ENCODE data around the gene CA10. TPM values are rescaled to one million over a fixed set of nuclear protein-coding genes. Genes with fewer than 3 reads are reported as not detected.

The CA10 gene
- total RNA-seq, 1 donor from 2014 or later: not detected

GRCh38 chr17:51743477-51743876 is 415.0 kb downstream of the CA10 start:
- no peaks in the 10 kb centered on the region for H3K36me3 Mint-ChIP-seq (ENCODE audit: low read depth)
- no peaks in the 10 kb centered on the region for H3K9me3 Mint-ChIP-seq (ENCODE audit: low read depth)
- no peak overlapping the region for H3K27ac Mint-ChIP-seq (ENCODE audit: unreplicated experiment)
- no peak overlapping the region for H3K4me3 Mint-ChIP-seq (ENCODE audit: unreplicated experiment)
- H3K27me3 Mint-ChIP-seq (ENCODE audit: low read depth): no peaks in the 10 kb centered on the region
- peaks cover 11% of the 10 kb centered on the region for H3K4me1 Mint-ChIP-seq (ENCODE audit: low read depth)
- DNase-seq (ENCODE audit: low spot score): no peak
- no peak for TF ChIP-seq CTCF (IDR thresholded peaks at IDR 0.05)

- H3K9me3 Mint-ChIP-seq (ENCODE audit: low read depth): no peaks in the 10 kb centered on the region
- TF ChIP-seq CTCF (IDR thresholded peaks at IDR 0.05): no peak
- peaks cover 2% of the 10 kb centered on the region for H3K27me3 Mint-ChIP-seq (ENCODE audit: low read depth)
- no peaks in the 10 kb centered on the region for H3K36me3 Mint-ChIP-seq (ENCODE audit: low read depth)
- DNase-seq (ENCODE audit: low spot score): no peak
- H3K4me1 Mint-ChIP-seq (ENCODE audit: low read depth): peaks cover 11% of the 10 kb centered on the region
- H3K27ac Mint-ChIP-seq (ENCODE audit: unreplicated experiment): no peak overlapping the region
- no peak overlapping the region for H3K4me3 Mint-ChIP-seq (ENCODE audit: unreplicated experiment)
Measured at GRCh38 chr17:51742571-51742970, 415.9 kb downstream of the CA10 start.

GRCh38 chr17:51741458-51741857 is 417.1 kb downstream of the CA10 start:
- Mint-ChIP-seq H3K4me1 (ENCODE audit: low read depth) (peaks cover 11% of the 10 kb centered on the region), H3K36me3 (ENCODE audit: low read depth) (no peaks in the 10 kb centered on the region), H3K27ac (ENCODE audit: unreplicated experiment) (no peak overlapping the region), H3K4me3 (ENCODE audit: unreplicated experiment) (no peak overlapping the region), H3K9me3 (ENCODE audit: low read depth) (no peaks in the 10 kb centered on the region), H3K27me3 (ENCODE audit: low read depth) (peaks cover 4% of the 10 kb centered on the region)
- no peak for TF ChIP-seq CTCF (IDR thresholded peaks at IDR 0.05)
- no peak for DNase-seq (ENCODE audit: low spot score)

- Mint-ChIP-seq H3K27me3 (ENCODE audit: low read depth) (peaks cover 6% of the 10 kb centered on the region), H3K9me3 (ENCODE audit: low read depth) (no peaks in the 10 kb centered on the region), H3K4me1 (ENCODE audit: low read depth) (peaks cover 11% of the 10 kb centered on the region), H3K36me3 (ENCODE audit: low read depth) (no peaks in the 10 kb centered on the region), H3K27ac (ENCODE audit: unreplicated experiment) (no peak overlapping the region), H3K4me3 (ENCODE audit: unreplicated experiment) (no peak overlapping the region)
- no peak for TF ChIP-seq CTCF (IDR thresholded peaks at IDR 0.05)
- no peak for DNase-seq (ENCODE audit: low spot score)
Measured at GRCh38 chr17:51740531-51740930, 418.0 kb downstream of the CA10 start.

GRCh38 chr17:51739245-51739886 is 419.1 kb downstream of the CA10 start:
- H3K4me3 Mint-ChIP-seq (ENCODE audit: unreplicated experiment): no peak overlapping the region
- no peaks in the 10 kb centered on the region for H3K9me3 Mint-ChIP-seq (ENCODE audit: low read depth)
- TF ChIP-seq CTCF (IDR thresholded peaks at IDR 0.05): no peak
- no peak overlapping the region for H3K27ac Mint-ChIP-seq (ENCODE audit: unreplicated experiment)
- peaks cover 8% of the 10 kb centered on the region for H3K27me3 Mint-ChIP-seq (ENCODE audit: low read depth)
- DNase-seq (ENCODE audit: low spot score): no peak
- H3K4me1 Mint-ChIP-seq (ENCODE audit: low read depth): peaks cover 11% of the 10 kb centered on the region
- no peaks in the 10 kb centered on the region for H3K36me3 Mint-ChIP-seq (ENCODE audit: low read depth)

Data from chondrocyte (in vitro differentiated cells).